ENCODE data around the gene ABT1.

The ABT1 gene

DNA sequence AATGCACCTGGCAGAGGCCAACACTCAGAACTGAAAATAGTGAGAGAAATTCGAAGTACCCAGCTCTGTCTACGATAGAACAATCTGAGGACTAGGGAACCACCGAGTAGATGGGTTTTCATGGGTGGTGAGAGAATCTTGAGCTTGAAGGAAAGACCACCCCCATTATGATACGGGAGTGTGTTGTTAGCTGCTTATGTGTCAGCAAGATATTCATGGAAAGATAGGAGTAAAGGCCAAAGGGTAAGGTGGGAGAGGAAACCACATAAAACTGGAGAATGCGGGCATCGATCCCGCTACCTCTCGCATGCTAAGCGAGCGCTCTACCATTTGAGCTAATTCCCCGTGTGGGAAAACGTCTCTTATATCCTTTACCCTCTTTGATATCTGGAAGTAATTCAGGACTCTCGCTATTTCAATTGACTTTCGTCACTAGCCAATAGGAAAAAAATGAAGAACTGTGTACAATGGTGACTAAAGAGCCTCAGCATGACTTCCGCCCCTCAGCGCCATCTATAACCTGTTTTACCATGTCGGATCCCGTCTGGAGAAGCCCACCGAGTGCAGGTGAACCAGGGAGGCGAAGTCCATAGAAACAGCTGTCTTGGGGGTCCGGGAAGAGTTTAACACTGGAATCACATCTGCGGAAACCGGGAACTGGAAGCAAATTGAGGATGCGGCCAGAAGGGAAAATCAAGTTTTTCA lies 25.0 kb upstream of the ABT1 start:
- in situ Hi-C loops (cut with HindIII; ENCODE audit: low sequenced_read_pairs): no loop called here

DNA sequence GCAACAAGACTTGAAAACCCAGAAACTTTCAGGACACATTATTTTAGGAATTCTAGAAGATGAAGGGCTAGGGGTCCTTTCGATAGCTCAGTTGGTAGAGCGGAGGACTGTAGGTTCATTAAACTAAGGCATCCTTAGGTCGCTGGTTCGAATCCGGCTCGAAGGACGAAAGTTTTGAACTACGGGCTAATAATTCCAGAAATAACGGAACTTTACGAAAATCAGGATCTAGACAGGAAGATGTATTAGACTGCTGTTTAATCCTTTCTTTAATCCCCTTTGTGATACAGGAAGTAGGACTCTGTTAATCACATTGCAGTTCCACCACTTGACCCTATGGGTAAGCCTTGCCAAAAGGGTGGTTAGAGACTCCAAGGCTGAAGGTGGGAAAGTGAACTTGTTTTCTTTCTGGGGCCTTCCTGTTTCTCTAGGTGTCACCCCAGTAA lies 21.2 kb upstream of the ABT1 start:
- in situ Hi-C loops (cut with HindIII; ENCODE audit: low sequenced_read_pairs): no loop called here

DNA sequence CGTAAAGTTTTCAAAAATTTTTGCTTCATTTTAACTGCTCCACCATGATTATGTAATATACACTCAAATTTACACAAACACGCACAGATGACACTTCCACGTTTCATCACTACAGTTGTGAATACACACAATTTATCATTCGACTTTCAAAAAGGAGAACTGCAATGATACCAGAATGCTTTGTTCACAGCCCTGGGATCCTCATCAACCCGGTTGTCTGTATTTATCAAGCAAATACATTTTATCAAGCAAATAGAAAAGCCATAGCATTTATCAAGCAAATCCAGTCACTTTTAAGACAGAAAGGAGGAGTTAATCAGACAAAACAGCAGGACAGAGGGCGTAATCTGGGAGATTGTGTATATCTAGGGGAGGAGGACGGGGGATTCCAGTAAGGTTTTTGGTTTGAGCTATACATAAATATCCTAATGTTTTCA lies 20.3 kb upstream of the ABT1 start:
- in situ Hi-C loops (cut with HindIII; ENCODE audit: low sequenced_read_pairs): no loop called here

- in situ Hi-C loops (cut with HindIII; ENCODE audit: low sequenced_read_pairs): no loop called here
Measured at GRCh38 chr6:26576929-26577719, 19.6 kb upstream of the ABT1 start.

- in situ Hi-C loops (cut with HindIII; ENCODE audit: low sequenced_read_pairs): no loop called here
Measured at GRCh38 chr6:26577720-26578072, 19.1 kb upstream of the ABT1 start.

DNA sequence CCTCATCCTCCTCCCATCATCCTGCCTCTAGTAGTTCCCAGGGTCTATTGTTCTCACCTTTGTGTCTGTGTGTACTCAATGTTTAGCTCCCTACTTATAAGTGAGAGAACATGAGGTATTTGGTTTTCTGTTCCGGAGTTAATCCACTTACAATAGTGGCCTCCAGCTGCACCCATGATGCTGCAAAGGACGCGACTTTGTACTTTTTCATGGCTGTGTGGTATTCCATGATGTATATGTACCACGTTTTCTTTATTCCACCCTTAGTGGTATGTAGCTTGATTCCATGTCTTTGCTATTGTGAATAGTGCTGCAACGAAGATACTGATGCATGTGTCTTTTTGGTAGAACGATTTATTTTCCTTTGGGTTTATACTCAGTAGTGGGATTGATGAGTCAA lies 18.5 kb upstream of the ABT1 start:
- in situ Hi-C loops (cut with HindIII; ENCODE audit: low sequenced_read_pairs): no loop called here

DNA sequence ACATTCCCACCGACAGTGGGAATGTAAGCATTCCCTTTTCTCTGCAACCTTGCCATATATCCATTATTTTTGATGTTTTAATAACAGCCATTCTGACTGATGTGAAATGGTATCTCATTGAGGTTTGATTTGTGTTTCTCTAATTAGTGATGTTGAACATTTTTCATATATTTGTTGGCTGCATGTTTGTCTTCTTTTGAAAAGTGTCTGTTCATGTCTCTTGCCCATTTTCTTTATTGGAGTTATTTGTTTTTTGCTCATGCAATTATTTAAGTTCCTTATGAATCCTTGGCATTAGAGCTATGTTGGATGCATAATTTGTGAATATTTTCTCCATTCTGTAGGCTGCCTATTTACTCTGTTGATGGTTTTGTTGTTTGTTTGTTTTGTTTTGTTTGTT lies 18.0 kb upstream of the ABT1 start:
- in situ Hi-C loops (cut with HindIII; ENCODE audit: low sequenced_read_pairs): no loop called here

GRCh38 chr6:26581164-26581915 lies 15.4 kb upstream of the ABT1 start:
- in situ Hi-C loops (cut with HindIII; ENCODE audit: low sequenced_read_pairs): no loop called here

DNA sequence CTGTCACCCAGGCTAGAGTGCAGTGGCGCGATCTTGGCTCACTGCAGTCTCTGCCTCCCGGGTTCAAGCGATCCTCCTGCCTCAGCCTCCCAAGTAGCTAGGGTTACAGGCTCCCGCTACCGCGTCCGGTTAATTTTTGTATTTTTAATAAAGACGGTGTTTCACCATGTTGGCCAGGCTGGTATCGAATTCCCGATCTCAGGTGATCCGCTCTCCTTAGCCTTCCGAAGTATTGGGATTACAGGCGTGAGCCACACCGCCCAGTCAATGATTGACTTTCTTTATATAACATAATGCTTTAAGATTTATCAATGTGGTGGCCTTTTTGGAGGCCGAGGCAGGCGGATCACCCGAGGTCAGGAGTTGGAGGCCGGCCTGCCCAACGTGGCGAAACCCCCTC lies 7.8 kb upstream of the ABT1 start:
- in situ Hi-C loops (cut with HindIII; ENCODE audit: low sequenced_read_pairs): no loop called here

DNA sequence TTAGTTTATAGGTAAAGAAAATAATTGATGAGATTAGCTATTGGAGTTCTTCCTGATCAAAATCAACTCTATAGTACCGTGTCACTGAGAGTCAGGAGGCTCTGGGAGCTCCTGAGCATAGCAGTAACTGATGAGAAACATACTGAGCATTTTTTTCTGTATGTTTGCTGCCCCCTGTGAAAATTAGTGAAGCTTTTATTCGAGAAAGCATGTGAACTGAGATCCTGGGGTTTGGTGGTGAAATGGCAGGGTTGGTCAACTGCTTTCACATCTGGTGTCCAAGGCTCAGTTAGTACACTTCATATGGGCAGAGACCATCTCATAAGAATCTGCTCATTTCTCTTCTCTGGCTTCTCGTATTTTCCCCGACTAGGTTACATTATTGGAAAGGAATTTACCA lies 4.1 kb upstream of the ABT1 start:
- in situ Hi-C loops (cut with HindIII; ENCODE audit: low sequenced_read_pairs): loop anchor here (5.0 kb wide), 1 partner anchor 50 kb away; no protein-coding TSS in a partner anchor

DNA sequence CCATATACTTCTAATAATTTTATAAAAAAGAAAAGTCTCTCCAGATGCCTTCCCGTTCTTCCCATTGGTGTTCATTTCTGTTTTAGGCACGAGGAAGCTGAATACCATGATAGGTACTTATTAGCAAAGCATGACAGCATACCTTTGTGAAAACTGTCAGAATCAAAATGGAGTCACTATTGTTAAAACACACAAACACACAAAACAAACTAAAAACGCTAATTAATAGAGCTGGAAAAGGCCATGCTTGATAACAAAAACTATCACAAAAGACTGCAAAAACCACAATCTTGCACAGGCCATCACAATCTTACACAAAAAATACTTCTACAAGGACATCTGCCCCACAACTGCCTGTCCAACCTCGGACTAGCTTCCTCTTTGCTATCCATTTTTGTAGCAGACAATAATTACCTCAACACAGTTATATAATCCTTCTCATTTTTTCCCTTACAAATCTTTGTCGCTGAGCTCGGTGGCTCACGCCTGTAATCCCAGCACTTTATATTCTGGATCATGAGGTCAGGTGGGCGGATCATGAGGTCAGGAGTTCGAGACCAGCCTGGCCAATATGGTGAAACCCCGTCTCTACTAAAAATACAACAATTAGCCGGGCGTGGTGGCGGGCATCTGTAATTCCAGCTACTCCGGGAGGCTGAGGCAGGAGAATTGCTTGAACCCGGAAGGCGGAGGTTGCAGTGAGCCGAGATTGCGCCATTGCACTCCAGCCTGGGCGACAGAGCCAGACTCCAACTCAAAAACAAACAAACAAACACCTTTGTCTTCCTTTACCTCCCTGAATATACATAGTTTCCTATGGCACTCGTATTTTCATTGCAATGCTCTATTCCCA lies 3.2 kb upstream of the ABT1 start:
- in situ Hi-C loops (cut with HindIII; ENCODE audit: low sequenced_read_pairs): loop anchor here (5.0 kb wide), 1 partner anchor 51 kb away; no protein-coding TSS in a partner anchor

GRCh38 chr6:26594131-26594498 lies 2.6 kb upstream of the ABT1 start:
- in situ Hi-C loops (cut with HindIII; ENCODE audit: low sequenced_read_pairs): loop anchor here (5.0 kb wide), 1 partner anchor 52 kb away; no protein-coding TSS in a partner anchor

DNA sequence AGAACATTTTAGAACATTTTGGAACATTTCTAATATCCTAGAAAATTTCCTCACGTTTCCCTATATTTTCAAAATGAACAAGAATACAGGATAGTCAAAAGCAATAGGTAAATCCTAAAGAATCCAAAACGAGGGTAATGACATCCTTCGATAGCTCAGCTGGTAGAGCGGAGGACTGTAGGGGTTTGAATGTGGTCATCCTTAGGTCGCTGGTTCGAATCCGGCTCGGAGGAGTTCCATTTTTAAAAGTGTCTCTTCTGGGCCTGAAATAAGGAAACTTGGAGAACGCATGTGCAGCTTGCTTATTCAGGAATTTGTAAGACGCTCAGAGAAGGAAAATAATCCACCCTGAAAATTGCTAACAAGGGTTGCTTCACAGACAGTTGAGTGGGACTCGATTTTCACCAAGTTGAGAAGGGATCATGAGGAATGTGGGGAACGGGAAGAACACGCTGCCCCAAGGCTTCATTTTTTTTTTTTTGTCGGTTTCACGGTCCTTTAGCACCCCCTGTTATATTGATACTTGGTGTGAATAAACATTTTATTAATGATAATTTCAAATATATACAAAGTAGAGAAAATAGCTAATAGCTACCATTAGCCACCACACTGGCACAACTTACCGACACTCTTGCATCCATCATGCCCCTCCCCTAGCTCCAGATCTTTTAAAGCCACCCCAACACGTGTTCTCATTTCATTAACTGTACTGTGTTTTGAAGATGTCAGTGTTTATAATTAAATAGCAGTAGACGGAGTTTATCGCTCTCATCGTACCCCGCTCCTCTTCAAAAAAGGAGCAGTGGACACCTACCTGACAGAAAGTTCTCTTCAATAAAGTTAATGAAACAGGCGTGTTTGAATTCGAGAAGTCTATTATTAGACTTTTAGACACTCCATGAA lies 1.8 kb upstream of the ABT1 start:
- in situ Hi-C loops (cut with HindIII; ENCODE audit: low sequenced_read_pairs): loop anchor here (5.0 kb wide), 1 partner anchor 53 kb away; no protein-coding TSS in a partner anchor

DNA sequence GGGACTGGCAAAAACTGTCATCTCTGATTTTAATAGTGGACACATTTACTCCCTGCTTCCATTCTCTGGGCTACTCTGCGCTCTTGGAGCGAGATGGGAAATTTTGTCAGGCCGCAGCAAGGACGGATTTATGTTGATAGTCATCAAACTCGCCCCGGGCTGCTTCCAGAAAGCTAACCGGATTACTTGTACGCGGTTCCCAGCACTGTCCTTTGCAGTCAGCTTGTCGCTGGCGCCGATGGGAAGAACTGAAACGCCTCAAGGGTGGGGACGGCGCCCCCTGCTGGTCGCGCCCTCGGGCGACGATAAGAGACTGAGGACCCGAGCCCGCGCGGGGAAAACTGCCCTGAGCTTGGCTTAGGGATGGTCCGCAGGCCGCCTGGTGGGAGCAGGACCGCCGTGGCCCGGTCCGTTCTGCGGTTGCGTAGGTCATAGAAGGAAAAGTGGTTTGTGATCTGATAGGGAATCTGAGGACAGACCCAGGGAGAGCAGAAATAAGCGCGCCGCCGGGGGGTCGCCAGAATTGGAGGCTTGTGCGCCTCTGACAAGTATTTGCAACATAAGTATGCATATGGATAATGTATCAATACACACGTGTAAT lies 984 bp upstream of the ABT1 start:
- in situ Hi-C loops (cut with HindIII; ENCODE audit: low sequenced_read_pairs): no loop called here

DNA sequence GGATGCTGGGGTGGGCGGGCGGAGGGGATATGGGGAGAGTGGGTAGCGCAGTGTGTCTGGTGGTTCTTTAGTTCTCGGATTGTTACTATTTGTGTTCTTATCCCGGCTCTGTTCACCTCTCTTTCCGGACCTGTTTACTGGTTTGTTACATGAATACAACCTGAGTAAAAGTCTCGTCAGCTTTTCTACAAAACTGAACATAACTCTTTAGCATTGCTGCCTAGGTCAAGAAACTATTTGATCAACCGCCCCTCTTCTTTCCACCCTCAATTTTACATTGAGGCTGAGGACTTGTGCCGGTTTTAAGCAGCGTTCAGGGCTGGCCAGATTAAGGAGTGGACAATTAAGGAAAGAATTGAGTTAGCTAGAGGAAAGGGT lies 625 bp downstream of the ABT1 start:
- in situ Hi-C loops (cut with HindIII; ENCODE audit: low sequenced_read_pairs): no loop called here

- in situ Hi-C loops (cut with HindIII; ENCODE audit: low sequenced_read_pairs): no loop called here
Measured at GRCh38 chr6:26597821-26598220, 1.1 kb downstream of the ABT1 start.

DNA sequence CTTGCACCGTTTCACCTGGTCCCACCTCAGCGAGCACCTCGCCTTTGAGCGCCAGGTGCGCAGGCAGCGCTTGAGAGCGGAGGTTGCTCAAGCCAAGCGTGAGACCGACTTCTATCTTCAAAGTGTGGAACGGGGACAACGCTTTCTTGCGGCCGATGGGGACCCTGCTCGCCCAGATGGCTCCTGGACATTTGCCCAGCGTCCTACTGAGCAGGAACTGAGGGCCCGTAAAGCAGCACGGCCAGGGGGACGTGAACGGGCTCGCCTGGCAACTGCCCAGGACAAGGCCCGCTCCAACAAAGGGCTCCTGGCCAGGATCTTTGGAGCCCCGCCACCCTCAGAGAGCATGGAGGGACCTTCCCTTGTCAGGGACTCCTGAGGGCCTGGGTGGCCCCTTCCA lies 1.5 kb downstream of the ABT1 start:
- in situ Hi-C loops (cut with HindIII; ENCODE audit: low sequenced_read_pairs): no loop called here

DNA sequence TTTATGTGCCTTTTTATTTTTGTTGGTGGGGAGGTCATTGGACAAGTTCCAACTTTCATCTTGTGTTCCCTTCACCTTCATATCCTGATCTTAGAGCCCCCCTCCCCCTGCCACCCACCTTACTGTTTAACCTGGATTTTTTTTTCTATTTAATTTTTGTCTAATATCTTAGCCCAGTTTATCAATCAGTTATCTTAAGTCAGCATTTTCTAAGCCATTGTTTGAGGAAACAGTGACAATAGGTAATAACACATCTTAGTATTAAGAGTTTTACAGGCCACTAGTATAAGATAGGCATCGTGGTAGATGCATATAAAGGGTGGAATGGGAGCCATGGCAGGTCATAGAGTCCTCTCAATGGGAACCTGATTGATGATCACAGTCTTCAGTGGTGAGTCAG lies 2.4 kb downstream of the ABT1 start:
- in situ Hi-C loops (cut with HindIII; ENCODE audit: low sequenced_read_pairs): no loop called here

DNA sequence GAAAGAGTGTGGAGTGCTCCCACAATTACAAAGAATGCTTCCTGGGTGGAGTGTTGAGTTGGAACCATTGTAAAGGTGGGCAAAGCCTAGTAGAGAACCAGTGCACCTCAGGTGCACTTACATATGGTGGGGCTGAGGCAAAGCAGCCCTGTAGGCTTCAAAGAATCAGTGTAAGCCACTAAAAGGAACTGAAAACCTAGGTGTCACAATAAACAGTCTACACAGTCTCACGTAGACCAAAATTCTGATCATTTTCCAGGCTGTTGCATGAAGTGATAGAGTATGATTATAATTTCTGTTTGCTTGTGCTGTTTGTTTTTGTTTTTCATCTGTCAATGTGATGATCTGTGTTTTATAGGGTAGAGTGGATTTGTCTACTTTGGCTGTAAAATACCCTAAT lies 2.8 kb downstream of the ABT1 start:
- in situ Hi-C loops (cut with HindIII; ENCODE audit: low sequenced_read_pairs): no loop called here
